ENCODE results near the gene GPR31.
"Not testable (repeated sequence)": the region's sequence is repeated elsewhere in the genome, so short reads cannot be mapped to it uniquely, and the experiment has no call there.

GPR31 gene

DNA sequence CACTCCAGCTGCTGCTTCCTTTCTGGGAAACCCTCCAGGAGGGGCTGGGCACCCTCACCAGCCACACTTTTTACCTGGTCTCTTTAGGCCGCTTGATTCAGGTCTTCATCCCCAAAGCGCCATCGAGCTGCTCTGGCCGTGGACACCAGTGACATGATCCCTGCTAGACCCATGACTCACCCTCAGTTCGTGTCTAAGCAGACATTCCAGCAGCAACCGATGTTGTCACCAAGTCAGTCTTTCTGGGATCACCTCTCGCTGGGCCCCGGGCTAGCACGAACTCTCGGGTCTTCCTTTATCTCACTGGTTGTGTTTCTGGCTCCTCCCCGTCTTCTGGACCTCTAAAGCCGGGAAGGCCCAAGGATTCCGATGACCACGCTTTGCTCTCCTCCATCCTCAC is 43.0 kb upstream of the GPR31 start:
- H3K4me1 ChIP-seq (ENCODE audit: low read length): no peaks in the 10 kb centered on the region
- no peak overlapping the region for H3K4me3 ChIP-seq (ENCODE audit: low read length)
- no peak for DNase-seq

DNA sequence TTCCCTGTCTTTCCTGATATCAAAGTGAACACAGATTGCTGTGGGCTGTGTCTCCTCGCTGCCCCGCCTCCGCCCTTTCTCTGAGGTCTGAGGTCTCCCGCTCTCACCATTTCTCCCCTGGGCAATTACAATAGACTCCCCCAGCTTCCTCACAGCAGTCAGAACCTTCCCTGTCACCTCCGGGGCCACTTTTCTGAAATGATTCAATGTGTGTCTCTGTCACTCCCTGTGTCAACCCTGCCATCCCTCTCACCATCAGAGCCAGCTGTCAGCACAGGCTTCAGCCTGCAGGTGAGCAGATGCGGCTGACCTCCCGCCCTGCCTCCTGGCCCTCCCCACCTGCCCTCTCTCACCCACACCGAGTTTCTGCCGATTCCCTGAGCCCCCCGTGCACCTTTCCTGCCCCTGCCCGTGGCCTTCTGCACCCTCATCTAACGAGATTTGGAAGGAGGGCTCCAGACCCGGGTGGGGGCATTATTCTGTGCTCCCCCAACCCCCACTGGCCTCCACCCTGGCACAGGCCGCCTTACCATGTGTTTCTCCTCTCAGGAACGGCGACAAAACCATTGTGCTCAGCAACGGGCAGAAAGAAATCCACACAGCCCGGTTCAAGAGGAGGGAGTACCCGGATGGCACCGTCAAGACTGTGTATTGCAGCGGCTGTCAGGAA is 38.3 kb upstream of the GPR31 start:
- not testable (repeated sequence) for H3K27me3 ChIP-seq (replicated peaks; ENCODE audit: insufficient read depth, low read length); H3K4me2 ChIP-seq (ENCODE audit: low read depth, low read length); H3K36me3 ChIP-seq (replicated peaks; ENCODE audit: insufficient read depth, low read length); H2AFZ ChIP-seq (ENCODE audit: low read length); H3K79me2 ChIP-seq (ENCODE audit: low read length); DNase-seq; H3K4me3 ChIP-seq (ENCODE audit: low read length); H3K9me2 ChIP-seq (replicated peaks; ENCODE audit: insufficient read depth, low read length); H3K9ac ChIP-seq (ENCODE audit: low read length); H3F3A ChIP-seq (ENCODE audit: insufficient read depth, low read length); H4K20me1 ChIP-seq (ENCODE audit: insufficient read depth, low read length); H3K9me3 ChIP-seq (replicated peaks; ENCODE audit: insufficient read depth, low read length); H3K27ac ChIP-seq (ENCODE audit: low read length); H3K4me1 ChIP-seq (ENCODE audit: low read length)

More for the DNA sequence above, 43.0 kb upstream of the GPR31 start:
- H3K9ac ChIP-seq (ENCODE audit: low read length): no peak overlapping the region
- no peaks in the 10 kb centered on the region for H3K79me2 ChIP-seq (ENCODE audit: low read length)
- H3K4me2 ChIP-seq (ENCODE audit: low read depth, low read length): no peak overlapping the region
- TF ChIP-seq, protein P1, sequence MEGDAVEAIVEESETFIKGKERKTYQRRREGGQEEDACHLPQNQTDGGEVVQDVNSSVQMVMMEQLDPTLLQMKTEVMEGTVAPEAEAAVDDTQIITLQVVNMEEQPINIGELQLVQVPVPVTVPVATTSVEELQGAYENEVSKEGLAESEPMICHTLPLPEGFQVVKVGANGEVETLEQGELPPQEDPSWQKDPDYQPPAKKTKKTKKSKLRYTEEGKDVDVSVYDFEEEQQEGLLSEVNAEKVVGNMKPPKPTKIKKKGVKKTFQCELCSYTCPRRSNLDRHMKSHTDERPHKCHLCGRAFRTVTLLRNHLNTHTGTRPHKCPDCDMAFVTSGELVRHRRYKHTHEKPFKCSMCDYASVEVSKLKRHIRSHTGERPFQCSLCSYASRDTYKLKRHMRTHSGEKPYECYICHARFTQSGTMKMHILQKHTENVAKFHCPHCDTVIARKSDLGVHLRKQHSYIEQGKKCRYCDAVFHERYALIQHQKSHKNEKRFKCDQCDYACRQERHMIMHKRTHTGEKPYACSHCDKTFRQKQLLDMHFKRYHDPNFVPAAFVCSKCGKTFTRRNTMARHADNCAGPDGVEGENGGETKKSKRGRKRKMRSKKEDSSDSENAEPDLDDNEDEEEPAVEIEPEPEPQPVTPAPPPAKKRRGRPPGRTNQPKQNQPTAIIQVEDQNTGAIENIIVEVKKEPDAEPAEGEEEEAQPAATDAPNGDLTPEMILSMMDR (IDR thresholded peaks at IDR 0.05; ENCODE audit: low read length): no peak
- no peak for TF ChIP-seq EZH2 (optimal IDR thresholded peaks at IDR 0.05; ENCODE audit: low read depth, low read length)
- no peak for TF ChIP-seq EZH2phosphoT487 (IDR thresholded peaks at IDR 0.05; ENCODE audit: low read length)
- H3K9me3 ChIP-seq (replicated peaks; ENCODE audit: insufficient read depth, low read length): no peaks in the 10 kb centered on the region
- H3K27ac ChIP-seq (ENCODE audit: low read length): no peak overlapping the region
- H3K27me3 ChIP-seq (replicated peaks; ENCODE audit: insufficient read depth, low read length): no peaks in the 10 kb centered on the region
- H2AFZ ChIP-seq (ENCODE audit: low read length): no peak overlapping the region
- H4K20me1 ChIP-seq (ENCODE audit: insufficient read depth, low read length): no peaks in the 10 kb centered on the region
- no peaks in the 10 kb centered on the region for H3F3A ChIP-seq (ENCODE audit: insufficient read depth, low read length)
- H3K9me2 ChIP-seq (replicated peaks; ENCODE audit: insufficient read depth, low read length): no peaks in the 10 kb centered on the region
- H3K36me3 ChIP-seq (replicated peaks; ENCODE audit: insufficient read depth, low read length): no peaks in the 10 kb centered on the region

DNA sequence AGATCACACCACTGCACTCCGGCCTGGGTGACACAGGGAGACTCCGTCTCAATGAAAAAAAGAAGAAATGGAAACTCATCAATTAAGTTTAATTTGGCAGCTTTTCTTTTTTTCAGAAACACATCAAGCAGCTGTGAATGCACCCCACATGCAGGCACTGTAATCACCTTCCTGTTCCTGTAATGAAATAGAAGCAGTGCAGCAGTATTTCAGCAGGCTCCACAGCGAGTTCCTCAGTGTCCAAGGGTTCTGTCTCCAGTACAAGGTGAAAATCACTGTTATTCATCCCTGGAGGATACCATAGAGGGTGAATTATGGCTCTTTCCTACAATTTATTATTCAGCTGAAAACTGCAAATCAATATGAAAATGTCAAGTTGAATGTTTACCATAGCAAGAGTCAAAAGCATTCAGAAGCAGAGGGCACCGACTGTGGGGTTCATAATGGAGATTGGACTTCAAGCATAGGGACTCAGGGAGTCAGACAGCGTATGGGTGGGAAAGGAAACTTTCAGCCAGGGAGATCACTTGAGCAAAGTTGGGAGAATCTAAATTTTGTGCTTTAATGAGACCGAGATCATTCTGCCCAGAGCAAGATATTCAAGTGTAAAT is 35.8 kb upstream of the GPR31 start:
- H3K79me2 ChIP-seq (ENCODE audit: low read length); H2AFZ ChIP-seq (ENCODE audit: low read length); H3K27me3 ChIP-seq (replicated peaks; ENCODE audit: insufficient read depth, low read length); H3K27ac ChIP-seq (ENCODE audit: low read length); H3K9me2 ChIP-seq (replicated peaks; ENCODE audit: insufficient read depth, low read length); H3F3A ChIP-seq (ENCODE audit: insufficient read depth, low read length); H3K4me1 ChIP-seq (ENCODE audit: low read length); H3K36me3 ChIP-seq (replicated peaks; ENCODE audit: insufficient read depth, low read length); H3K4me2 ChIP-seq (ENCODE audit: low read depth, low read length); H4K20me1 ChIP-seq (ENCODE audit: insufficient read depth, low read length); H3K9me3 ChIP-seq (replicated peaks; ENCODE audit: insufficient read depth, low read length); H3K9ac ChIP-seq (ENCODE audit: low read length); H3K4me3 ChIP-seq (ENCODE audit: low read length); DNase-seq: not testable (repeated sequence)

DNA sequence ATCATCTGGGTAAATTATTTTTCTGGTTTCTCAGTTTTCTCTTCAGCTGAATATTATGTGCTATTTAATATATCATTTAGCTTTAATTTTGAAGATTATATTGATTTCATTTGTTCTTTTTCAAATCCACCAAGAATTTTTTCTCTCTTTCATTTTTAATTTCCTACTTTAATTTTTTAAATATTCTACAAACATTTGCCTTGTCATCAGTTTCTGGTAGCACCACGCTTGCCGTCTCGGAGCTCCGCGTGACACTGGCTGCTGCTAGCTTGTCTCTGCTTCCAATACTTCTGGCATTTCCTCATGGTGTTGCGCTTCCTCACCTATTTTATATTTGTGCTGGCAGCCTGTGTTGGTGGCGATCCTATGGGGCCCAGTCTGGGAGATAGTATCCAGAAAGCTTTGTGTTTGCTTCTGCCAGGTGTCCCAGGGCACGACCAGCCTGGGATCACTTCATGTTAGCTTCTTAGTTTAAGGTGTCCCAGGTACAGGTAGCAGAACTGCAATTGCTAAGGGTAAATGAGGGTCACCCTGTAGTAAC is 33.3 kb upstream of the GPR31 start:
- H3K27ac ChIP-seq (ENCODE audit: low read length); H3K4me3 ChIP-seq (ENCODE audit: low read length); H3K79me2 ChIP-seq (ENCODE audit: low read length); H3K4me2 ChIP-seq (ENCODE audit: low read depth, low read length); H3F3A ChIP-seq (ENCODE audit: insufficient read depth, low read length); H3K36me3 ChIP-seq (replicated peaks; ENCODE audit: insufficient read depth, low read length); H3K9me2 ChIP-seq (replicated peaks; ENCODE audit: insufficient read depth, low read length); H4K20me1 ChIP-seq (ENCODE audit: insufficient read depth, low read length); H3K9me3 ChIP-seq (replicated peaks; ENCODE audit: insufficient read depth, low read length); DNase-seq; H2AFZ ChIP-seq (ENCODE audit: low read length); H3K27me3 ChIP-seq (replicated peaks; ENCODE audit: insufficient read depth, low read length); H3K4me1 ChIP-seq (ENCODE audit: low read length); H3K9ac ChIP-seq (ENCODE audit: low read length): not testable (repeated sequence)

DNA sequence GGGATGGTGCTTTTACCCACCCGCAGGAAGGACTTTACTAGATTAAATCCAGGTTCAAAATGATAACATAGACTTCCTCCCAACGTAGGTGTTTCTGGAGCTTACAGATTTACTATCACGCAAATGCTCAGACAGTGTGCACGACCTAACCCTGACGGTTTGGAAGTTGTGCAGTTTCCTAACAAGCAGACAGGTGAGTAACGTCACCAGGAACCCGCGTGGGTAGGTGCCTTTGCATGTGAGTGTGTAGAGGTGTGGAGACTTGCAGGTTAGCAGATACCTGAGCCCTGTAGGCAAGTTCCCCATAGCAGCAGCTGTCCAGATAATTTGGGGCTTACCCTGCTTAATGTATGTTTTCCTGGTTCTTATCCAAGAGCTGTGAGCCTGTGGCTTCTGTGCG is 29.5 kb upstream of the GPR31 start:
- H3K4me1 ChIP-seq (ENCODE audit: low read length); H3K27ac ChIP-seq (ENCODE audit: low read length); H4K20me1 ChIP-seq (ENCODE audit: insufficient read depth, low read length); H3K4me2 ChIP-seq (ENCODE audit: low read depth, low read length); H3K36me3 ChIP-seq (replicated peaks; ENCODE audit: insufficient read depth, low read length); H3K27me3 ChIP-seq (replicated peaks; ENCODE audit: insufficient read depth, low read length); H3F3A ChIP-seq (ENCODE audit: insufficient read depth, low read length); H3K9me3 ChIP-seq (replicated peaks; ENCODE audit: insufficient read depth, low read length); H3K79me2 ChIP-seq (ENCODE audit: low read length); H2AFZ ChIP-seq (ENCODE audit: low read length); H3K4me3 ChIP-seq (ENCODE audit: low read length); DNase-seq; H3K9ac ChIP-seq (ENCODE audit: low read length); H3K9me2 ChIP-seq (replicated peaks; ENCODE audit: insufficient read depth, low read length): not testable (repeated sequence)

DNA sequence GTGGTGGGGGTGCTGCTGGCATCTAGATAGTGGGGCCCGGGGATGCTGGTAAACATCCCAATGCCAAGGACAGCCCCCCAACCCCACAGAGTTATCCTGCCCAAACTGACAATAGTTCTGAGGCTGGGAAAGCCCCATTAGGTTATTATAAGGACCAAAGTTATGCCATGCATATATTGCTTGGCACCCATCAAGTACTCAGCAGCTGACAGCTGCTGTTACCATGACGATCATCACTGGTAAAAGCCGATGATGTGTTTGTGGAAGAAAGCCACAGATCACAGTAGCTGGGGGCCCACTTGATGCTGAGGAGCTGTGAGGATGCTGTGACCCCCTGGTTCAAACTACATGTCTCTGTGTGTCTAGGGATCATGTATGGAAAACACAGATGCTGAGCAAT is 27.3 kb upstream of the GPR31 start:
- H3K79me2 ChIP-seq (ENCODE audit: low read length); H2AFZ ChIP-seq (ENCODE audit: low read length); H3K9me3 ChIP-seq (replicated peaks; ENCODE audit: insufficient read depth, low read length); H3K27me3 ChIP-seq (replicated peaks; ENCODE audit: insufficient read depth, low read length); H3K4me3 ChIP-seq (ENCODE audit: low read length); H4K20me1 ChIP-seq (ENCODE audit: insufficient read depth, low read length); H3K9ac ChIP-seq (ENCODE audit: low read length); H3K4me2 ChIP-seq (ENCODE audit: low read depth, low read length); H3F3A ChIP-seq (ENCODE audit: insufficient read depth, low read length); DNase-seq; H3K27ac ChIP-seq (ENCODE audit: low read length); H3K36me3 ChIP-seq (replicated peaks; ENCODE audit: insufficient read depth, low read length); H3K9me2 ChIP-seq (replicated peaks; ENCODE audit: insufficient read depth, low read length); H3K4me1 ChIP-seq (ENCODE audit: low read length): not testable (repeated sequence)

DNA sequence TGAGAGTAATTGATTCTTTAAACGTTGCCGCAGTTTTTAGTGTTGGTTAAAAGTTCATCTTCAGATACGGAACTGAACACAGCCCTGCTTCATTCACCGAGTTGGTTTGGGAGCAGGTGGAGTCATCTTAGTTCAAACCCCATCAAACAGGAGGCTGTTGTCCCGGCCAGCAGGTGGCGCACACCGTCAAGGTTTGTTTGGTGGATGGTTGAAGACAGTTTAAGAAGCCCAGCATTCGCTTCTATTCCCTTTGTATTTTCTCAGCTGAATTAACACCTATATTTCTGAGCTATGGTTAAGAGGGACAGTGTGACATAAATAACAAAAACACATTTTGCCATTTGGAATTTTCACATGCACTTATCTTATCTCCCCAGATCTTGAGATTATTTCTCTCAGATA is 25.1 kb upstream of the GPR31 start:
- not testable (repeated sequence) for H4K20me1 ChIP-seq (ENCODE audit: insufficient read depth, low read length); H3K4me3 ChIP-seq (ENCODE audit: low read length); H3K4me2 ChIP-seq (ENCODE audit: low read depth, low read length); H3K4me1 ChIP-seq (ENCODE audit: low read length); H3K36me3 ChIP-seq (replicated peaks; ENCODE audit: insufficient read depth, low read length); H3K27me3 ChIP-seq (replicated peaks; ENCODE audit: insufficient read depth, low read length); H3K27ac ChIP-seq (ENCODE audit: low read length); H3K9me2 ChIP-seq (replicated peaks; ENCODE audit: insufficient read depth, low read length); DNase-seq; H3K9ac ChIP-seq (ENCODE audit: low read length); H3K79me2 ChIP-seq (ENCODE audit: low read length); H3F3A ChIP-seq (ENCODE audit: insufficient read depth, low read length); H2AFZ ChIP-seq (ENCODE audit: low read length); H3K9me3 ChIP-seq (replicated peaks; ENCODE audit: insufficient read depth, low read length)

All from MM.1S (cell line).